DOHH2 (cell line): ENCODE measurements around the gene SUPT3H.
"Not testable (repeated sequence)": the region's sequence is repeated elsewhere in the genome, so short reads cannot be mapped to it uniquely, and the experiment has no call there.

Experiments
- H3F3A ChIP-seq: fragments of 200-600 bp; sonication (generic), shearing (Covaris generic); 2 replicates; pipeline ENCODE4 v1.6.0; 2016; ENCODE audit warnings: antibody characterized with exemption, mild to moderate bottlenecking; ENCODE audit not compliant: control insufficient read depth, insufficient read depth
- H3K27ac ChIP-seq: fragments of 200-600 bp; sonication (generic); 2 replicates; pipeline ENCODE4 v1.5.1; 2014; ENCODE audit warnings: low read depth, mild to moderate bottlenecking, low read length, moderate library complexity
- H3K27me3 ChIP-seq: fragments of 200-600 bp; sonication (generic); 2 replicates; pipeline ENCODE4 v1.6.1; 2014; ENCODE audit warnings: mild to moderate bottlenecking, low read length, mixed read lengths; ENCODE audit not compliant: control insufficient read depth
- H3K36me3 ChIP-seq: fragments of 200-600 bp; sonication (generic); 2 replicates; pipeline ENCODE4 v1.6.1; 2014; ENCODE audit warnings: mild to moderate bottlenecking, low read length, moderate library complexity, mixed read lengths; ENCODE audit not compliant: control insufficient read depth
- H3K4me1 ChIP-seq: fragments of 200-600 bp; sonication (generic); 2 replicates; pipeline ENCODE4 v1.6.1; 2014; ENCODE audit warnings: mild to moderate bottlenecking, low read length, mixed read lengths; ENCODE audit not compliant: control insufficient read depth
- H3K4me2 ChIP-seq: fragments of 200-600 bp; sonication (generic); 2 replicates; pipeline ENCODE4 v1.6.0; 2014; ENCODE audit warnings: mild to moderate bottlenecking, low read length, moderate library complexity
- H3K4me3 ChIP-seq: fragments of 200-600 bp; sonication (generic); 2 replicates; pipeline ENCODE4 v1.5.1; 2014; ENCODE audit warnings: mild to moderate bottlenecking, low read length, mixed read lengths
- H3K79me2 ChIP-seq: fragments of 200-600 bp; sonication (generic); 2 replicates; pipeline ENCODE4 v1.6.1; 2014; ENCODE audit warnings: mild to moderate bottlenecking, low read length, mixed read lengths; ENCODE audit not compliant: control insufficient read depth
- H3K9me2 ChIP-seq: fragments of 200-600 bp; sonication (generic); replicated peaks from 2 replicates; pipeline ENCODE4 v1.6.1; 2014; ENCODE audit warnings: mild to moderate bottlenecking, low read length, mixed read lengths; ENCODE audit not compliant: control insufficient read depth
- H3K9me3 ChIP-seq: fragments of 200-600 bp; sonication (generic); 2 replicates; pipeline ENCODE4 v1.6.1; 2014; ENCODE audit warnings: antibody characterized with exemption, low read length, mixed read lengths; ENCODE audit not compliant: control insufficient read depth, insufficient read depth
- H4K20me1 ChIP-seq: fragments of 200-600 bp; sonication (generic); 2 replicates; pipeline ENCODE4 v1.6.0; 2014; ENCODE audit warnings: low read depth, mild to moderate bottlenecking, antibody characterized with exemption, low read length, moderate library complexity; ENCODE audit not compliant: control insufficient read depth, insufficient read depth
- EZH2phosphoT487 ChIP-seq: fragments of 200-600 bp; sonication (generic); IDR thresholded peaks from 2 replicates; pipeline ENCODE4 v1.6.1; 2017; ENCODE audit warnings: borderline replicate concordance, mild to moderate bottlenecking, antibody characterized with exemption, low read length, moderate library complexity, mixed read lengths
- TF ChIP-seq, protein P1 (sequence below): fragments of 200-600 bp; sonication (generic); IDR thresholded peaks from one replicate; pipeline ENCODE4 v1.5.1; 2014; ENCODE audit warnings: antibody characterized with exemption, mild to moderate bottlenecking, low read depth, low read length; ENCODE audit not compliant: poor library complexity, severe bottlenecking

Gene SUPT3H

DNA sequence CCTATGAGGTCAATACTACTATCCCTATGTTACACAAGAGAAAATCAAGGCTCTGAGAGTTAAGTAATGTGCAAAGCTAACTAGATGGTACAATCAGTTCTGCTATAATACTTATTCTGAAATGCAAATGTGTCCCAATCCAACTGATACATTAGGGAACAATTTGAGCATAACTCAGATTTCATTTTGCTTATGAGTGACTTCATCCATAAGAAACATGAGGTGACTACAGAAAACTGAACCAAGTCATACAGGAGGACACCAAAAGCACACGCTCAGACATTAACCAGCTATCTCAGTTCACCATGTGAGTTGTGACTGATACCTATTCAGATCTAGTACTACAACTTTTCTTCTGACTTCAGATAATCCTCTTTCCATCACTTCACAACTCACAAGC, 229.5 kb downstream of the SUPT3H start:
- Histone ChIP-seq H3K27ac (no peak overlapping the region), H3F3A (no peaks in the 10 kb centered on the region), H3K36me3 (no peaks in the 10 kb centered on the region), H3K9me3 (no peaks in the 10 kb centered on the region), H4K20me1 (no peaks in the 10 kb centered on the region), H3K4me3 (no peak overlapping the region), H3K9me2 (no peaks in the 10 kb centered on the region), H3K27me3 (no peaks in the 10 kb centered on the region; the same call in 1 of the 2 replicates), H3K4me1 (no peaks in the 10 kb centered on the region), H3K79me2 (no peaks in the 10 kb centered on the region), H3K4me2 (no peak overlapping the region)
- TF ChIP-seq EZH2phosphoT487, result no peak

DNA sequence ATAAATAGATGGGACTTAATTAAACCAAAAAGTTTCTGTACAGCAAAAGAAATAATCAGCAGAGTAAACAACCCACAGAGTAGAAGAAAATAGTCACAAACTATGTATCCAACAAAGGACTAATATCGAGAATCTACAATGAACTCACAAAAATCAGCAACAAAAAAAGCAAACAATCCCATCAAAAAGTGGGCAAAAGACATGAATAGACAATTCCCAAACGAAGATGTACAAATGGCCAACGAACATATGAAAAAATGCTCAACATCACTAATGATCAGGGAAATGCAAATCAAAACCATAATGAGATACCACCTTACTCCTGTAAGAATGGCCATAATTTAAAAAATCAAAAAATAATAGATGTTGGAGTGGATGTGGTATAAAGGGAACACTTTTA, 232.1 kb downstream of the SUPT3H start:
- H3F3A ChIP-seq, H3K27ac ChIP-seq, H3K4me2 ChIP-seq, H3K36me3 ChIP-seq, H3K27me3 ChIP-seq, H3K79me2 ChIP-seq, H3K9me2 ChIP-seq, H3K9me3 ChIP-seq, H3K4me3 ChIP-seq, H3K4me1 ChIP-seq, H4K20me1 ChIP-seq: not testable (repeated sequence)

DNA sequence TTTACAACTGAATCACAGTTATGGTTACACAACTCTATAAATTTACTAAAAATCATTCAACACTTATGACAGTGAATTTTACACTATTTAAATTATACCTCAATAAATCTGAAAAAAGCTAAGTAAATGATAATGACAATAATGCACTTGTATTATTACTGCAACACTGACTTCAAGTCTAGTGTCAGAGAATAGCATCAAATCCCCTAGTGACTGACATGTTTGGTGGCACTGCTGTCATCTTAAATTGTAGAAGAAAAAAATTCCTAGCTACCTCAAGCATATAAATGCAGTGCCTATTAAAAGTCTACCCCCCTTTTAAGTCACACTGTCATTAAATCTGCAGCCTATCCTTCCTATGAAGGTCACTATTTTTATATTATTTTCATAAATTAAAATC, 239.0 kb downstream of the SUPT3H start:
- no peak overlapping the region for H3K4me2 ChIP-seq
- H3K9me2 ChIP-seq, result no peaks in the 10 kb centered on the region
- TF ChIP-seq, protein P1, sequence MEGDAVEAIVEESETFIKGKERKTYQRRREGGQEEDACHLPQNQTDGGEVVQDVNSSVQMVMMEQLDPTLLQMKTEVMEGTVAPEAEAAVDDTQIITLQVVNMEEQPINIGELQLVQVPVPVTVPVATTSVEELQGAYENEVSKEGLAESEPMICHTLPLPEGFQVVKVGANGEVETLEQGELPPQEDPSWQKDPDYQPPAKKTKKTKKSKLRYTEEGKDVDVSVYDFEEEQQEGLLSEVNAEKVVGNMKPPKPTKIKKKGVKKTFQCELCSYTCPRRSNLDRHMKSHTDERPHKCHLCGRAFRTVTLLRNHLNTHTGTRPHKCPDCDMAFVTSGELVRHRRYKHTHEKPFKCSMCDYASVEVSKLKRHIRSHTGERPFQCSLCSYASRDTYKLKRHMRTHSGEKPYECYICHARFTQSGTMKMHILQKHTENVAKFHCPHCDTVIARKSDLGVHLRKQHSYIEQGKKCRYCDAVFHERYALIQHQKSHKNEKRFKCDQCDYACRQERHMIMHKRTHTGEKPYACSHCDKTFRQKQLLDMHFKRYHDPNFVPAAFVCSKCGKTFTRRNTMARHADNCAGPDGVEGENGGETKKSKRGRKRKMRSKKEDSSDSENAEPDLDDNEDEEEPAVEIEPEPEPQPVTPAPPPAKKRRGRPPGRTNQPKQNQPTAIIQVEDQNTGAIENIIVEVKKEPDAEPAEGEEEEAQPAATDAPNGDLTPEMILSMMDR, result no peak
- TF ChIP-seq EZH2phosphoT487, result no peak
- no peaks in the 10 kb centered on the region for H3F3A ChIP-seq
- H3K9me3 ChIP-seq, result no peaks in the 10 kb centered on the region
- no peak overlapping the region for H3K27ac ChIP-seq
- no peaks in the 10 kb centered on the region for H3K36me3 ChIP-seq
- no peaks in the 10 kb centered on the region for H3K4me1 ChIP-seq
- H4K20me1 ChIP-seq, result no peaks in the 10 kb centered on the region
- H3K79me2 ChIP-seq, result no peaks in the 10 kb centered on the region
- no peaks in the 10 kb centered on the region for H3K27me3 ChIP-seq
- no peak overlapping the region for H3K4me3 ChIP-seq

DNA sequence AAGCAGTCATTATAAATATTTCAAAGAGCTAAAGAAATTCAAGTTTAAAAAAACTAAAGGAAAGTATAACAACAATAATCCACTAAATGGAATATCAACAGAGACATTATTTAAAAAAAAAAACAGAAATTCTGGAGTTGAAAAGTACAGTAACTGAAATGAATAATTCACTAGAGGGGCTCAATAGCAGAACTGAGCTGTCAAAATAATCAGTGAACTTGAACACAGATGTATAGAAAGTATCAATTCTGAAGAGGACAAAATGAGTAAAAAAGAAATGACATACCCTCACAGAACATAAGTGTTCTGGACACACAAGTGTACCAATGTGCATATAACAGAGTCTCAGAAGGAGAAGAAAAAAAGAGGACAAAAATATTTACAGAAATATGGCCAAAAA, 241.2 kb downstream of the SUPT3H start:
- no peak overlapping the region for H3K4me3 ChIP-seq
- H3K4me2 ChIP-seq, result no peak overlapping the region
- no peaks in the 10 kb centered on the region for H3K4me1 ChIP-seq
- H3K27me3 ChIP-seq, result no peaks in the 10 kb centered on the region
- H3K27ac ChIP-seq, result no peak overlapping the region
- no peaks in the 10 kb centered on the region for H3F3A ChIP-seq
- no peaks in the 10 kb centered on the region for H3K79me2 ChIP-seq
- TF ChIP-seq, protein P1, result no peak
- TF ChIP-seq EZH2phosphoT487, result no peak
- no peaks in the 10 kb centered on the region for H3K9me3 ChIP-seq
- H3K36me3 ChIP-seq, result no peaks in the 10 kb centered on the region
- no peaks in the 10 kb centered on the region for H4K20me1 ChIP-seq
- no peaks in the 10 kb centered on the region for H3K9me2 ChIP-seq
